Subcutaneous abdominal adipose tissue (tissue), 5 donors: ENCODE data around the gene HTR3B.
"Not testable (repeated sequence)": the region's sequence is repeated elsewhere in the genome, so short reads cannot be mapped to it uniquely, and the experiment has no call there.

Source experiments
- H3K27ac ChIP-seq: one replicate; pipeline ENCODE4 v1.7.0; 2013; ENCODE audit warnings: low read depth, mild to moderate bottlenecking, inconsistent platforms, low read length, moderate library complexity
- H3K27me3 ChIP-seq, 5 donors: one replicate each; pipeline ENCODE4 v1.7.0; 2013; ENCODE audit warnings: low read length in 5 of 5, inconsistent platforms in 1 of 5; ENCODE audit not compliant: control insufficient read depth in 5 of 5, insufficient read depth in 4 of 5
- H3K36me3 ChIP-seq, 5 donors: one replicate each; pipeline ENCODE4 v1.7.0; 2013; ENCODE audit warnings: low read length in 5 of 5; ENCODE audit not compliant: control insufficient read depth in 5 of 5, insufficient read depth in 5 of 5
- H3K4me1 ChIP-seq, 5 donors: one replicate each; pipeline ENCODE4 v1.7.0; 2013; ENCODE audit warnings: low read length in 5 of 5, mild to moderate bottlenecking in 3 of 5, moderate library complexity in 1 of 5; ENCODE audit not compliant: control insufficient read depth in 5 of 5, insufficient read depth in 5 of 5
- H3K4me3 ChIP-seq, 5 donors: one replicate each; pipeline ENCODE4 v1.7.0; 2013; ENCODE audit warnings: low read length in 5 of 5, low read depth in 1 of 5
- H3K9ac ChIP-seq, 5 donors: one replicate each; pipeline ENCODE4 v1.7.0; 2013; ENCODE audit warnings: low read length in 5 of 5, mild to moderate bottlenecking in 4 of 5, moderate library complexity in 3 of 5
- H3K9me3 ChIP-seq, 5 donors: one replicate each; pipeline ENCODE4 v1.7.0; 2013; ENCODE audit warnings: low read length in 5 of 5; ENCODE audit not compliant: control insufficient read depth in 5 of 5
- donor health status: healthy.
- donor health status: healthy.
- donor health status: healthy.
- donor health status: healthy.
- donor health status: healthy.

Gene HTR3B

GRCh38 chr11:113907152-113907551 lies 2.6 kb downstream of the HTR3B start:
- Histone ChIP-seq H3K9ac (no peak overlapping the region), H3K27ac (no peak overlapping the region), H3K4me1 (no peaks in the 10 kb centered on the region), H3K4me3 (no peak overlapping the region), H3K9me3 (no peaks in the 10 kb centered on the region), H3K27me3 (peaks cover 4 to 10% (median 5%) of the 10 kb centered on the region in 5 donors), H3K36me3 (no peaks in the 10 kb centered on the region)

GRCh38 chr11:113907681-113908080 lies 3.1 kb downstream of the HTR3B start:
- Histone ChIP-seq H3K9ac (no peak overlapping the region), H3K4me1 (no peaks in the 10 kb centered on the region), H3K36me3 (no peaks in the 10 kb centered on the region), H3K27me3 (peaks cover 4 to 10% (median 4%) of the 10 kb centered on the region in 5 donors), H3K4me3 (no peak overlapping the region), H3K27ac (no peak overlapping the region), H3K9me3 (no peaks in the 10 kb centered on the region)

- Histone ChIP-seq H3K27me3 (peaks cover under 1 to 10% (median 4%) of the 10 kb centered on the region in 5 donors), H3K9me3 (no peaks in the 10 kb centered on the region), H3K27ac (no peak overlapping the region), H3K9ac (no peak overlapping the region), H3K4me1 (no peaks in the 10 kb centered on the region), H3K4me3 (no peak overlapping the region), H3K36me3 (no peaks in the 10 kb centered on the region)
Observed at GRCh38 chr11:113908098-113908497, 3.5 kb downstream of the HTR3B start.

- H3K4me1 ChIP-seq, H3K9me3 ChIP-seq, H3K27ac ChIP-seq, H3K4me3 ChIP-seq, H3K36me3 ChIP-seq, H3K9ac ChIP-seq: not testable (repeated sequence)
- H3K27me3 ChIP-seq: peaks cover 0 to 10% (median 4%) of the 10 kb centered on the region in 5 donors
Observed at GRCh38 chr11:113911491-113911890, 6.9 kb downstream of the HTR3B start.

GRCh38 chr11:113923572-113923971 lies 19.0 kb downstream of the HTR3B start:
- Histone ChIP-seq H3K9ac (no peak overlapping the region), H3K4me3 (no peak overlapping the region), H3K9me3 (no peaks in the 10 kb centered on the region), H3K36me3 (no peaks in the 10 kb centered on the region), H3K27ac (no peak overlapping the region), H3K27me3 (peaks cover 0 to 3% (median 0%) of the 10 kb centered on the region in 5 donors), H3K4me1 (no peaks in the 10 kb centered on the region)

- H3K9ac ChIP-seq: no peak overlapping the region
- no peak overlapping the region for H3K4me3 ChIP-seq
Observed at GRCh38 chr11:113926273-113927197, 21.9 kb downstream of the HTR3B start.

GRCh38 chr11:113928311-113928710 lies 23.7 kb downstream of the HTR3B start:
- no peak overlapping the region for H3K27ac ChIP-seq
- peaks cover 0 to 5% (median 0%) of the 10 kb centered on the region in 5 donors for H3K27me3 ChIP-seq

More at GRCh38 chr11:113926273-113927197, 21.9 kb downstream of the HTR3B start:
- Histone ChIP-seq H3K9me3 (peaks cover 0 to 3% (median 0%) of the 10 kb centered on the region in 5 donors), H3K27me3 (peaks cover 0 to 5% (median 0%) of the 10 kb centered on the region in 5 donors), H3K36me3 (no peaks in the 10 kb centered on the region), H3K4me1 (no peaks in the 10 kb centered on the region), H3K27ac (no peak overlapping the region)

GRCh38 chr11:113932788-113933187 lies 28.2 kb downstream of the HTR3B start:
- H3K27me3 ChIP-seq: peaks cover 0 to 7% (median 3%) of the 10 kb centered on the region in 5 donors
- no peak overlapping the region for H3K4me3 ChIP-seq
- H3K4me1 ChIP-seq: no peaks in the 10 kb centered on the region
- H3K36me3 ChIP-seq: no peaks in the 10 kb centered on the region
- H3K9ac ChIP-seq: no peak overlapping the region
- no peak overlapping the region for H3K27ac ChIP-seq
- H3K9me3 ChIP-seq: peaks cover 0 to 3% (median 0%) of the 10 kb centered on the region in 5 donors

More at GRCh38 chr11:113928311-113928710, 23.7 kb downstream of the HTR3B start:
- no peaks in the 10 kb centered on the region for H3K4me1 ChIP-seq
- H3K4me3 ChIP-seq: no peak overlapping the region
- no peaks in the 10 kb centered on the region for H3K36me3 ChIP-seq
- no peak overlapping the region for H3K9ac ChIP-seq
- peaks cover 0 to 3% (median 0%) of the 10 kb centered on the region in 5 donors for H3K9me3 ChIP-seq

GRCh38 chr11:113934193-113934592 lies 29.6 kb downstream of the HTR3B start:
- H3K4me1 ChIP-seq, H3K27me3 ChIP-seq, H3K4me3 ChIP-seq, H3K9me3 ChIP-seq, H3K36me3 ChIP-seq, H3K9ac ChIP-seq, H3K27ac ChIP-seq: not testable (repeated sequence)

GRCh38 chr11:113934761-113935160 lies 30.2 kb downstream of the HTR3B start:
- no peak overlapping the region for H3K27ac ChIP-seq
- H3K36me3 ChIP-seq: no peaks in the 10 kb centered on the region
- no peaks in the 10 kb centered on the region for H3K9me3 ChIP-seq
- no peaks in the 10 kb centered on the region for H3K4me1 ChIP-seq
- H3K9ac ChIP-seq: no peak overlapping the region
- no peak overlapping the region for H3K4me3 ChIP-seq
- peaks cover 0 to 7% (median 3%) of the 10 kb centered on the region in 5 donors for H3K27me3 ChIP-seq
